Stomach (tissue), 9 donors: Measurements from ENCODE around the gene PLCB3. TPM values are rescaled to one million over a fixed set of nuclear protein-coding genes. Genes with fewer than 3 reads are reported as not detected.

ENCODE experiments used
- DNase-seq, 2 donors: peaks; one replicate each; pipeline versions ENCODE4 v3.0.0 to v3.0.0-alpha.2; 2013 to 2019
- H3K27ac ChIP-seq, 5 donors: fragments of 200-600 bp in 4 of 5; sonication (generic) in 4 of 5; one replicate each; pipeline ENCODE4 v1.5.1; 2013 to 2019; ENCODE audit warnings: mild to moderate bottlenecking in 1 of 5, moderate library complexity in 1 of 5
- H3K27me3 ChIP-seq, 3 donors: fragments of 200-600 bp; sonication (generic); one replicate each; pipeline ENCODE4 v1.5.1; 2017 to 2019; ENCODE audit warnings: mixed run types in 1 of 3
- H3K36me3 ChIP-seq, 4 donors: fragments of 200-600 bp; sonication (generic); 1 replicate in 3 of 4; 2 replicates in 1 of 4; pipeline ENCODE4 v1.5.1; 2016 to 2019
- H3K4me1 ChIP-seq, 4 donors: fragments of 200-600 bp; sonication (generic); one replicate each; pipeline ENCODE4 v1.5.1; 2016 to 2019
- H3K4me3 ChIP-seq, 4 donors: fragments of 200-600 bp; sonication (generic) in 3 of 4; one replicate each; pipeline ENCODE4 v1.5.1; 2016 to 2019; ENCODE audit warnings: mild to moderate bottlenecking in 1 of 4
- H3K9me3 ChIP-seq, 4 donors: fragments of 200-600 bp; sonication (generic); one replicate each; pipeline ENCODE4 v1.5.1; 2016 to 2019
- CTCF ChIP-seq, 7 experiments: fragments of 450-650 bp in 4 of 7; fragments of 200-600 bp in 3 of 7; sonication (generic) in 3 of 7; IDR thresholded peaks; one replicate each; pipeline ENCODE4 v1.5.1; 2016 to 2019; ENCODE audit warnings: antibody characterized with exemption in 7 of 7, control low read depth in 2 of 7, mild to moderate bottlenecking in 1 of 7
- EP300 ChIP-seq: sonication (generic); formaldehyde crosslinking; IDR thresholded peaks from one replicate; pipeline ENCODE4 v1.6.1; 2017; ENCODE audit warnings: antibody characterized with exemption
- POLR2A ChIP-seq, 4 donors: fragments of 450-650 bp; IDR thresholded peaks; one replicate each; pipeline ENCODE4 v1.6.1; 2016; ENCODE audit warnings: antibody characterized with exemption in 4 of 4, control low read depth in 2 of 4, mild to moderate bottlenecking in 1 of 4, moderate library complexity in 1 of 4
- POLR2AphosphoS5 ChIP-seq, 3 donors: sonication (generic); formaldehyde crosslinking; IDR thresholded peaks; one replicate each; pipeline ENCODE4 v1.6.1; 2016; ENCODE audit warnings: antibody characterized with exemption in 3 of 3
- WGBS, 5 donors: extraction: QIAGEN DNeasy Blood & Tissue Kit in 3 of 5; methylation state at CpG; one replicate each; pipeline versions ENCODE4 v1.1.5 to v1.1.7; 2013 to 2018; 5-methylcytosine and 5-hydroxymethylcytosine counted together
- intact Hi-C: fragments of 100-400 bp; cut with DNase I; formaldehyde crosslinking; loops from one replicate; pipeline ENCODE4 v1.15.1; 2023; ENCODE audit warnings: low total_unique reads
- polyA plus RNA-seq, 3 donors: library from polyadenylated mRNA; stranded (reverse); fragments of 200-250 nt; gene quantifications; one replicate each; pipeline ENCODE4 v1.2.3, GENCODE V29; 2013
- total RNA-seq, 5 donors: library from RNA; depleted of rRNA; stranded (reverse); fragments of >200 nt; gene quantifications; one replicate each; pipeline versions ENCODE4 v1.1.0 to v1.2.3, GENCODE V29; 2014 to 2016
- donor health status: healthy with polysubstance abuse.
- donor health status: Bipolar disorder and iron deficiency.
- donor health status: healthy.

The PLCB3 gene
- total and polyA plus RNA-seq, 8 donors: 12.2 to 154 (median 16.1) TPM

- H3K27ac ChIP-seq: no peak overlapping the region
- H3K4me1 ChIP-seq: peaks cover 35 to 55% (median 49%) of the 10 kb centered on the region in 4 donors
- H3K4me3 ChIP-seq: no peak overlapping the region
- no peak for TF ChIP-seq POLR2AphosphoS5 (IDR thresholded peaks at IDR 0.05)
- no peak for TF ChIP-seq POLR2A (IDR thresholded peaks at IDR 0.05)
- TF ChIP-seq EP300: no peak
- no peak for TF ChIP-seq CTCF (IDR thresholded peaks at IDR 0.05)
- intact Hi-C loops: no loop called here
- H3K36me3 ChIP-seq: peaks cover 0 to 7% (median 0%) of the 10 kb centered on the region in 4 donors
- H3K9me3 ChIP-seq: no peaks in the 10 kb centered on the region
- 93 to 98% (median 96%) methylated on average over 29 to 33 of the region's 33 CpGs for WGBS, 5 donors
- H3K27me3 ChIP-seq: peaks cover 20 to 39% (median 27%) of the 10 kb centered on the region in 3 donors
- DNase-seq: no peak
Observed at GRCh38 chr11:64287676-64288352, 36.5 kb downstream of the PLCB3 start.

- TF ChIP-seq CTCF (IDR thresholded peaks at IDR 0.05) (no peak), POLR2A (IDR thresholded peaks at IDR 0.05) (no peak), EP300 (no peak), POLR2AphosphoS5 (IDR thresholded peaks at IDR 0.05) (no peak)
- Histone ChIP-seq H3K4me1 (peaks cover 31 to 49% (median 43%) of the 10 kb centered on the region in 4 donors), H3K27ac (no peak overlapping the region), H3K36me3 (peaks cover 0 to 7% (median 0%) of the 10 kb centered on the region in 4 donors), H3K4me3 (no peak overlapping the region), H3K27me3 (peaks cover 25 to 45% (median 32%) of the 10 kb centered on the region in 3 donors), H3K9me3 (no peaks in the 10 kb centered on the region)
- no peak for DNase-seq
- 85 to 96% (median 94%) methylated on average over 9 of the region's 9 CpGs for WGBS, 5 donors
- intact Hi-C loops: no loop called here
Observed at GRCh38 chr11:64288353-64288750, 37.0 kb downstream of the PLCB3 start.

- 89 to 96% (median 94%) methylated on average over 13 of the region's 13 CpGs for WGBS, 5 donors
- intact Hi-C loops: no loop called here
- peaks cover 25 to 42% (median 36%) of the 10 kb centered on the region in 4 donors for H3K4me1 ChIP-seq
- peaks cover 0 to 7% (median 0%) of the 10 kb centered on the region in 4 donors for H3K36me3 ChIP-seq
- TF ChIP-seq EP300 (no peak), CTCF (IDR thresholded peaks at IDR 0.05) (no peak), POLR2A (IDR thresholded peaks at IDR 0.05) (no peak), POLR2AphosphoS5 (IDR thresholded peaks at IDR 0.05) (no peak)
- no peak for DNase-seq
- H3K27ac ChIP-seq: no peak overlapping the region
- no peaks in the 10 kb centered on the region for H3K9me3 ChIP-seq
- no peak overlapping the region for H3K4me3 ChIP-seq
- H3K27me3 ChIP-seq: peaks cover 26 to 52% (median 38%) of the 10 kb centered on the region in 3 donors
Observed at GRCh38 chr11:64289002-64289564, 37.8 kb downstream of the PLCB3 start.

- TF ChIP-seq CTCF (IDR thresholded peaks at IDR 0.05): no peak
- TF ChIP-seq EP300: no peak
- no peak for TF ChIP-seq POLR2AphosphoS5 (IDR thresholded peaks at IDR 0.05)
- TF ChIP-seq POLR2A (IDR thresholded peaks at IDR 0.05): no peak
- Histone ChIP-seq H3K4me1 (peaks cover 25 to 40% (median 32%) of the 10 kb centered on the region in 4 donors), H3K27me3 (peaks cover 26 to 67% (median 40%) of the 10 kb centered on the region in 3 donors), H3K9me3 (no peaks in the 10 kb centered on the region), H3K36me3 (peaks cover 0 to 7% (median 0%) of the 10 kb centered on the region in 4 donors), H3K4me3 (no peak overlapping the region), H3K27ac (no peak overlapping the region)
- intact Hi-C loops: loop anchor here (10.0 kb wide), 1 partner anchor 86 kb away; the partner anchor contains the start of gene FERMT3
- no peak for DNase-seq
- 45 to 56% (median 53%) methylated on average over 7 to 10 of the region's 10 CpGs for WGBS, 5 donors
Observed at GRCh38 chr11:64290352-64291261, 39.3 kb downstream of the PLCB3 start.
